Heart left ventricle (tissue), 13 donors: ENCODE results near the gene CCDC92.

ENCODE experiments used
- POLR2A ChIP-seq, 2 donors: fragments of 450-650 bp; IDR thresholded peaks; one replicate each; pipeline ENCODE4 v1.6.1; 2017; ENCODE audit warnings: antibody characterized with exemption in 2 of 2, mild to moderate bottlenecking in 2 of 2, moderate library complexity in 2 of 2
- TF ChIP-seq, protein P1 (sequence below), 12 donors: fragments of 200-600 bp; sonication (generic) in 4 of 12; IDR thresholded peaks; one replicate each; pipeline versions ENCODE4 v1.5.0 to v1.8.0; 2018 to 2022; ENCODE audit warnings: antibody characterized with exemption in 12 of 12, mild to moderate bottlenecking in 5 of 12
- donor health status: ischemic (EF 13 %, LVEDD 7.1; RV severe dilation, severe dysfunction).
- donor health status: DM: no; HTN: yes; CAD: no.
- donor health status: DM: no; HTN: no; CAD: no.
- donor health status: ischemic (EF 25% LVEDD 6.9; RV normal size, moderate dysfunction).
- donor health status: ischemic (EF 25% LVEDD 5.7; RV mildly dilated, moderate dysfunction).
- donor health status: ischemic (EF 35%, LVEDD 5.7; RV mildly dilated, moderate dysfunction).
- donor health status: nonischemic (EF 11% LVEDD 7.7; RV severe dilation, severe dysfunction).
- donor health status: DM: yes; HTN: yes; CAD: no.
- donor health status: PGD.
- donor health status: ischemic (EF 29% LVEDD 5.4; RV normal size, mild dysfunction).
- donor health status: nonischemic (EF 23%, LVEDD 6.1; RV moderate dilation, normal function).

DNA sequence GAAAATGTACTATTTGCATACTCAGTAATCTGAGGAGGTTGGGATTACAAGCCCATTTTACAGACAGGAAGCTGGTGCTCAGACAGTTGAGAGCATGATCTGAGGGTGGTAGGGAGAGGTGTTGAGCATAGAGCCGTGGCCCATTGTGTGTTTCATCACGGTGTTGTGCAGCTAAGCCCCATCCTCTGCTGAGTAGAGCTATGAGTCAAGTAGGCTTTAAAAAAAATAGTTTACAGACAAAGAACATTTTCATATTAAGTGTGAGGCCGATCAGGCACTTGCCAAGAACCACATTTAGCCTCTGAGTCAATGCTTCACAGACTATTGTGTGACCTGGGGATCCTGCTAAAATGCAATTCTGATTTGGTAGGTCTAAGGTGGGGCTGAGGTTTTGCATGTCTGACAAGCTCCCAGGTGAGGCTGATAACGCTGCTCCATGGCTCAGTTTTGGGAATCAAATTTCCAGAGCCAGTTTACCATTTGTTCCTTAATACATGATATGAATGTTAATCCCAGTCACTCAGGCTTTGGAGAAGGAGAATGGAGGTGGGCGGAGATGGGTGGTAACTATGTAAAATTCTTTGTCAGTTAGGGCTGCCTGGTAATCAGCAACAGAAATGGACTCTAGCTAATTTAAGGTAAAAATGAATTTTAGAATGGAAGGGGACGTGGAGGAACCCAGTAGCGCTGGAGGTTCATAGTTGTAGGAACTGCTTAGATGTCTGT is 22.6 kb upstream of the CCDC92 start:
- TF ChIP-seq, protein P1, sequence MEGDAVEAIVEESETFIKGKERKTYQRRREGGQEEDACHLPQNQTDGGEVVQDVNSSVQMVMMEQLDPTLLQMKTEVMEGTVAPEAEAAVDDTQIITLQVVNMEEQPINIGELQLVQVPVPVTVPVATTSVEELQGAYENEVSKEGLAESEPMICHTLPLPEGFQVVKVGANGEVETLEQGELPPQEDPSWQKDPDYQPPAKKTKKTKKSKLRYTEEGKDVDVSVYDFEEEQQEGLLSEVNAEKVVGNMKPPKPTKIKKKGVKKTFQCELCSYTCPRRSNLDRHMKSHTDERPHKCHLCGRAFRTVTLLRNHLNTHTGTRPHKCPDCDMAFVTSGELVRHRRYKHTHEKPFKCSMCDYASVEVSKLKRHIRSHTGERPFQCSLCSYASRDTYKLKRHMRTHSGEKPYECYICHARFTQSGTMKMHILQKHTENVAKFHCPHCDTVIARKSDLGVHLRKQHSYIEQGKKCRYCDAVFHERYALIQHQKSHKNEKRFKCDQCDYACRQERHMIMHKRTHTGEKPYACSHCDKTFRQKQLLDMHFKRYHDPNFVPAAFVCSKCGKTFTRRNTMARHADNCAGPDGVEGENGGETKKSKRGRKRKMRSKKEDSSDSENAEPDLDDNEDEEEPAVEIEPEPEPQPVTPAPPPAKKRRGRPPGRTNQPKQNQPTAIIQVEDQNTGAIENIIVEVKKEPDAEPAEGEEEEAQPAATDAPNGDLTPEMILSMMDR (IDR thresholded peaks at IDR 0.05) = no peak
- no peak for TF ChIP-seq POLR2A (IDR thresholded peaks at IDR 0.05)
